Nephron (organoid): ENCODE data around the gene PNMA8C.

ENCODE experiments used
- H3K27ac Mint-ChIP-seq, 3 experiments: 2 replicates each; pipeline ENCODE4 v1.8.0; 2020; ENCODE audit warnings: mixed read lengths in 3 of 3, mild to moderate bottlenecking in 2 of 3, moderate library complexity in 1 of 3
- H3K27me3 Mint-ChIP-seq: 2 replicates; pipeline ENCODE4 v1.8.0; 2021; ENCODE audit warnings: low read depth, mild to moderate bottlenecking, moderate library complexity, mixed read lengths
- H3K36me3 Mint-ChIP-seq: 2 replicates; pipeline ENCODE4 v1.8.0; 2020; ENCODE audit warnings: low read depth, mixed read lengths
- H3K4me1 Mint-ChIP-seq: 2 replicates; pipeline ENCODE4 v1.8.0; 2020; ENCODE audit warnings: mixed read lengths
- H3K4me3 Mint-ChIP-seq, 3 experiments: 2 replicates each; pipeline ENCODE4 v1.8.0; 2020; ENCODE audit warnings: mild to moderate bottlenecking in 3 of 3, mixed read lengths in 3 of 3, moderate library complexity in 2 of 3
- H3K9me3 Mint-ChIP-seq: 2 replicates; pipeline ENCODE4 v1.8.0; 2020; ENCODE audit warnings: mixed read lengths
- CTCF ChIP-seq, 3 experiments: fragments of 200-600 bp; sonication (generic); IDR thresholded peaks; one replicate each; pipeline ENCODE4 v1.5.0; 2021; ENCODE audit warnings: antibody characterized with exemption in 3 of 3; ENCODE audit not compliant: unreplicated experiment in 3 of 3

The PNMA8C gene

GRCh38 chr19:46383171-46383815 is 45.4 kb downstream of the PNMA8C start:
- Mint-ChIP-seq H3K4me3 (no peak overlapping the region), H3K27me3 (no peaks in the 10 kb centered on the region), H3K27ac (no peak overlapping the region), H3K9me3 (peaks cover 9% of the 10 kb centered on the region), H3K4me1 (peaks cover 31% of the 10 kb centered on the region), H3K36me3 (peaks cover 88% of the 10 kb centered on the region)
- TF ChIP-seq CTCF (IDR thresholded peaks at IDR 0.05; ENCODE audit: unreplicated experiment in 3 of 3), result no peak

DNA sequence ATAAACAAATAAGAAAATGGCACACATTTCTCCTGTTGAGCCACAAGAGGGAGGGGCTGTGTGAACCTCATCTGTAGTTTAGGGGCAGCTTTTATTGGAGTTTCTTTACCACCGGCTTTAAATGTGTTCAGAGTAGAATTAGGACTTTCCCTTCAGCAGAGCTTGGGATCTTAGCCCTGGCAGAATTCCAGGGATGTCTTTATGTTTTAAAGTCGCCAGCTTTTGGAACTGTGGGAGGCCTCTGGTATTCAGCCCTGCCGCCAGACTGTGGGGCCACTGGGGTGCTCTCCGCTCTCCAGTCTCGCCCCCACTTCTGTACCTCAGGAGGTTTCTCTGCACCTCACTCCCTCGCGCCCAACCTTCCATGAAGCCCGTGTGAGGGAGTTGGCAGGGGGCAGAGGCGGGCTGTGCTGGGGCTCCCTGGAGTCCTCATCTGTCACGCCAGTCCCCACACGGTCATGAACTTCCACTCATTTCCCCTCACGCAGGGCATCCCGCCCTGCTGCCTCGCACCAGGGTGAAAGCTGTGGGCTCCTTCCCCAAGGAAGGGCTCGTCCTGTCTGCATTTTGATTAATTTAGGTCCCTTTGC is 46.9 kb downstream of the PNMA8C start:
- TF ChIP-seq CTCF (IDR thresholded peaks at IDR 0.05; ENCODE audit: unreplicated experiment in 3 of 3), result no peak
- Mint-ChIP-seq H3K36me3 (peaks cover 88% of the 10 kb centered on the region), H3K9me3 (peaks cover 9% of the 10 kb centered on the region), H3K27me3 (no peaks in the 10 kb centered on the region), H3K4me3 (no peak overlapping the region), H3K27ac (peak overlapping the region; percentile 7 to 75 (median 49)), H3K4me1 (peaks cover 43% of the 10 kb centered on the region)

GRCh38 chr19:46381346-46381745 is 47.4 kb downstream of the PNMA8C start:
- H3K36me3 Mint-ChIP-seq, result peaks cover 91% of the 10 kb centered on the region
- H3K4me1 Mint-ChIP-seq, result peaks cover 43% of the 10 kb centered on the region
- H3K9me3 Mint-ChIP-seq, result peaks cover 9% of the 10 kb centered on the region
- H3K27ac Mint-ChIP-seq, result peak overlapping the region in 1 of 3 experiments; percentile 20
- TF ChIP-seq CTCF (IDR thresholded peaks at IDR 0.05; ENCODE audit: unreplicated experiment in 3 of 3), result no peak
- H3K4me3 Mint-ChIP-seq, result no peak overlapping the region
- H3K27me3 Mint-ChIP-seq, result no peaks in the 10 kb centered on the region

DNA sequence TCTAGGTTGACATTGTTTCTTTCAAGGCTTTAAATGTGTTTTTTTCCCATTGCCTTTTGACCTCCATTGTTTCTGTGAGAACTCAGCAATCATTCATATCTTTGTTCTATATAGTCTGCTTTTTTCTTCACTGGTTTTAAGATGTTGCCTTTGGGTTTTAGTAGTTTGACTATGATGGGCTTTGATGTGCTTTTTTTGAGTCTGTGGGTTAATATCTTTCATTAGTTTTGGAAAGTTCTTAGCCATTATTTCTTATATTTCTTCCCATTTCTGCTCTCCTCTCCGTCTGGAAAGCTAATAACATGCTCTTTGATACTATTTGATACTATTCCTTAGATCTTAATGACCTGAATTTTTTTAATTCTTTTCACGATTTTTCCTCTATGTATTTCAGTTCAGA is 48.0 kb downstream of the PNMA8C start:
- H3K4me3 Mint-ChIP-seq, result no peak overlapping the region
- no peaks in the 10 kb centered on the region for H3K27me3 Mint-ChIP-seq
- no peak for TF ChIP-seq CTCF (IDR thresholded peaks at IDR 0.05; ENCODE audit: unreplicated experiment in 3 of 3)
- peaks cover 92% of the 10 kb centered on the region for H3K36me3 Mint-ChIP-seq
- peak overlapping the region in 2 of 3 experiments; percentile 7 to 20 for H3K27ac Mint-ChIP-seq
- peaks cover 47% of the 10 kb centered on the region for H3K4me1 Mint-ChIP-seq
- peaks cover 9% of the 10 kb centered on the region for H3K9me3 Mint-ChIP-seq

DNA sequence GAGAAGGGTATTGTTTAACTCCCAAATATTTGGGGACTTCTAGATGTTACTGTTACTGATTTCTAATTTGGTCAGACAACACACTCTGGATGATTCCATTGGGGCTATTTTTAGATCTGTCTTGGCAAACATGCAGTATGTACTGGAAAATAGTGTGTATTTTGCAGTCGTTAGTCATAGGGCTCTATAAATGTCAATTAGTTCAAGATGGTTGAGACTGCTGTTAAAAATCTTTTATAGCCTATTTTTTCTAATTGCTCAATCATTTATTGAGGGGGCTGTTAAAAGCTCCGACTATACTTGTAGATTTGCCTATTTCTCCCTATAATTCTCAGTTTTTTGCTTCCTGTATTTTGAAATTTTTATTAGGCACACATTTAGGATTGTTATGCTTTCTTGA is 50.5 kb downstream of the PNMA8C start:
- peaks cover 47% of the 10 kb centered on the region for H3K4me1 Mint-ChIP-seq
- H3K27ac Mint-ChIP-seq, result peak overlapping the region; percentile 79 to 85 (median 81)
- no peaks in the 10 kb centered on the region for H3K27me3 Mint-ChIP-seq
- peaks cover 73% of the 10 kb centered on the region for H3K36me3 Mint-ChIP-seq
- TF ChIP-seq CTCF (IDR thresholded peaks at IDR 0.05; ENCODE audit: unreplicated experiment in 3 of 3), result no peak
- H3K9me3 Mint-ChIP-seq, result peaks cover 9% of the 10 kb centered on the region
- H3K4me3 Mint-ChIP-seq, result no peak overlapping the region
